GM21528 (cell line): Measurements from ENCODE around the gene SKA1.
"Not testable (repeated sequence)": the region's sequence is repeated elsewhere in the genome, so short reads cannot be mapped to it uniquely, and the experiment has no call there.

ENCODE experiments used
- ATAC-seq: cut with Tn5 transposase; IDR thresholded peaks from one replicate; pipeline ENCODE4 v1.9.1; 2021; ENCODE audit warnings: mild to moderate bottlenecking, moderate library complexity; ENCODE audit not compliant: unreplicated experiment, low FRiP score

SKA1 gene

GRCh38 chr18:50393802-50394201 is 19.0 kb downstream of the SKA1 start:
- no peak for ATAC-seq

- ATAC-seq, result no peak
Measured at GRCh38 chr18:50395093-50395492, 20.2 kb downstream of the SKA1 start.

- no peak for ATAC-seq
Measured at GRCh38 chr18:50396005-50396660, 21.3 kb downstream of the SKA1 start.

- ATAC-seq, result no peak
Measured at GRCh38 chr18:50397023-50397422, 22.2 kb downstream of the SKA1 start.

- ATAC-seq, result no peak
Measured at GRCh38 chr18:50398099-50398498, 23.3 kb downstream of the SKA1 start.

GRCh38 chr18:50398947-50399346 is 24.1 kb downstream of the SKA1 start:
- no peak for ATAC-seq

- ATAC-seq, result no peak
Measured at GRCh38 chr18:50399582-50399981, 24.7 kb downstream of the SKA1 start.

- ATAC-seq, result not testable (repeated sequence)
Measured at GRCh38 chr18:50400438-50400837, 25.6 kb downstream of the SKA1 start.

- no peak for ATAC-seq
Measured at GRCh38 chr18:50401295-50401694, 26.4 kb downstream of the SKA1 start.

GRCh38 chr18:50401888-50402287 is 27.0 kb downstream of the SKA1 start:
- ATAC-seq, result no peak

GRCh38 chr18:50404752-50405581 is 30.1 kb downstream of the SKA1 start:
- ATAC-seq, result not testable (repeated sequence)

GRCh38 chr18:50405582-50406271 is 30.9 kb downstream of the SKA1 start:
- ATAC-seq, result no peak

GRCh38 chr18:50409236-50409635 is 34.4 kb downstream of the SKA1 start:
- ATAC-seq, result no peak

GRCh38 chr18:50410008-50410407 is 35.2 kb downstream of the SKA1 start:
- ATAC-seq, result no peak

- no peak for ATAC-seq
Measured at GRCh38 chr18:50410894-50411293, 36.0 kb downstream of the SKA1 start.

- ATAC-seq, result not testable (repeated sequence)
Measured at GRCh38 chr18:50416832-50417231, 42.0 kb downstream of the SKA1 start.

GRCh38 chr18:50417705-50418104 is 42.9 kb downstream of the SKA1 start:
- ATAC-seq, result not testable (repeated sequence)

GRCh38 chr18:50418650-50419049 is 43.8 kb downstream of the SKA1 start:
- no peak for ATAC-seq

GRCh38 chr18:50422286-50422898 is 47.5 kb downstream of the SKA1 start:
- ATAC-seq, result no peak

GRCh38 chr18:50424877-50425690 is 50.2 kb downstream of the SKA1 start:
- no peak for ATAC-seq
